Forelimb muscle (tissue), 1 donor: ENCODE measurements around the gene IQCH. TPM values are rescaled to one million over a fixed set of nuclear protein-coding genes. Genes with fewer than 3 reads are reported as not detected.

Source experiments
- DNase-seq: peaks from one replicate; pipeline ENCODE4 v3.0.0-alpha.2; 2013; ENCODE audit warnings: low read depth
- polyA plus RNA-seq: library from polyadenylated mRNA; unstranded; fragments of 120-200 nt; gene quantifications from one replicate; pipeline ENCODE4 v1.2.1, GENCODE V29; 2013; ENCODE audit not compliant: insufficient read length

The IQCH gene
- polyA plus RNA-seq: 0.94 TPM

GRCh38 chr15:67254238-67255175, at the start of gene IQCH, which contains the start of gene AAGAB:
IQCH (plus strand) TSS chr15:67254786; CDS start chr15:67254897, 111 bp downstream.
AAGAB (minus strand) TSS chr15:67254661; CDS start chr15:67254631, 30 bp downstream.
- peak; percentile 61 for DNase-seq

- DNase-seq: no peak
Measured at GRCh38 chr15:67207555-67208207, 46.9 kb upstream of the IQCH start.

GRCh38 chr15:67208396-67208795, 46.2 kb upstream of the IQCH start:
- no peak for DNase-seq

- no peak for DNase-seq
Measured at GRCh38 chr15:67210555-67211168, 43.9 kb upstream of the IQCH start.

- DNase-seq: no peak
Measured at GRCh38 chr15:67212684-67213367, 41.8 kb upstream of the IQCH start.

GRCh38 chr15:67215102-67215501, 39.5 kb upstream of the IQCH start:
- no peak for DNase-seq

GRCh38 chr15:67216859-67217258, 37.7 kb upstream of the IQCH start:
- DNase-seq: no peak

GRCh38 chr15:67218428-67218827, 36.2 kb upstream of the IQCH start:
- DNase-seq: no peak

GRCh38 chr15:67219288-67219687, 35.3 kb upstream of the IQCH start:
- DNase-seq: no peak

- DNase-seq: no peak
Measured at GRCh38 chr15:67224889-67225288, 29.7 kb upstream of the IQCH start.

GRCh38 chr15:67225336-67225735, 29.2 kb upstream of the IQCH start:
- no peak for DNase-seq

- no peak for DNase-seq
Measured at GRCh38 chr15:67227431-67227830, 27.2 kb upstream of the IQCH start.

- DNase-seq: no peak
Measured at GRCh38 chr15:67227846-67228245, 26.7 kb upstream of the IQCH start.

GRCh38 chr15:67228286-67228685, 26.3 kb upstream of the IQCH start:
- no peak for DNase-seq

GRCh38 chr15:67230504-67230903, 24.1 kb upstream of the IQCH start:
- DNase-seq: no peak

- no peak for DNase-seq
Measured at GRCh38 chr15:67232591-67232990, 22.0 kb upstream of the IQCH start.

GRCh38 chr15:67240235-67241131, 14.1 kb upstream of the IQCH start:
- DNase-seq: no peak

- DNase-seq: no peak
Measured at GRCh38 chr15:67241132-67241855, 13.3 kb upstream of the IQCH start.

GRCh38 chr15:67242708-67243111, 11.9 kb upstream of the IQCH start:
- peak; percentile 14 for DNase-seq

- DNase-seq: no peak
Measured at GRCh38 chr15:67244971-67245478, 9.6 kb upstream of the IQCH start.
